Fibroblast of skin of scalp (primary cell): ENCODE measurements around the gene CIB1.

Experiments used
- DNase-seq: peaks from one replicate; pipeline ENCODE4 v3.0.0-alpha.2; 2013

CIB1 gene

DNA sequence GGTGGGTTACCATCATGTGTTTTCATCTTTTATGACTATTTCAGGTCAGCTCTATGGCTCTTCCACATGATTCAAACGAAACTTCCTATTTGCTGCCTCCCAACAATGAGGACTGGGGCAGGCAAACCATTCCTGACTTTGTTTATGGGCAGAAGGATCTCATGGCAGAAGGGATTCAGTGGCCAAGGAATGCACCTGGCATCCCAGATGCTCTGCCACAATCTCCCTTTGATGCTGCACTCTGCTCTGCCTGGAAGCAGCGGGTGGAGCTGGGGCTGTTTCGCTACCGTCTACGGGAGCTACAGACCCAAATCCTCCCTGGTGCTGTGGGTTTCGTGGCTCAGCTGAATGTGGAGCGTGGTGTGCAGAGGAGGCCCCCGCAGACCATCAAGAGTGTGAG lies 7.1 kb upstream of the CIB1 start:
- DNase-seq: no peak

DNA sequence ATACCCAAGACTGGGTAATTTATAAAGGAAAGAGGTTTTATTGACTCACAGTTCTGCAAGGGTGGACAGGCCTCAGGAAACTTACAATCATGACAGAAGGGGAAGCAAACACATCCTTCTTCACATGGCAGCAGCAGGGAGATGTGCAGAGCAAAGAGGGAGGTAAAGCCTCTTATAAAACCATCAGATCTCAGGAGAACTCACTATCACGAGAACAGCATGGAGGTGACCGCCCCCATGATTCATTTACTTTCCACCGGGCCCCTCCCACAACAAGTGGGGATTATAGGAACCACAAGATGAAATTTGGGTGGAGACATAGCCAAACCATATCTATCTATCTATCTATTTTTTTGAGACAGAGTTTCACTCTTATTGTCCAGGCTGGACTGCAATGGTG lies 5.6 kb upstream of the CIB1 start:
- no peak for DNase-seq

DNA sequence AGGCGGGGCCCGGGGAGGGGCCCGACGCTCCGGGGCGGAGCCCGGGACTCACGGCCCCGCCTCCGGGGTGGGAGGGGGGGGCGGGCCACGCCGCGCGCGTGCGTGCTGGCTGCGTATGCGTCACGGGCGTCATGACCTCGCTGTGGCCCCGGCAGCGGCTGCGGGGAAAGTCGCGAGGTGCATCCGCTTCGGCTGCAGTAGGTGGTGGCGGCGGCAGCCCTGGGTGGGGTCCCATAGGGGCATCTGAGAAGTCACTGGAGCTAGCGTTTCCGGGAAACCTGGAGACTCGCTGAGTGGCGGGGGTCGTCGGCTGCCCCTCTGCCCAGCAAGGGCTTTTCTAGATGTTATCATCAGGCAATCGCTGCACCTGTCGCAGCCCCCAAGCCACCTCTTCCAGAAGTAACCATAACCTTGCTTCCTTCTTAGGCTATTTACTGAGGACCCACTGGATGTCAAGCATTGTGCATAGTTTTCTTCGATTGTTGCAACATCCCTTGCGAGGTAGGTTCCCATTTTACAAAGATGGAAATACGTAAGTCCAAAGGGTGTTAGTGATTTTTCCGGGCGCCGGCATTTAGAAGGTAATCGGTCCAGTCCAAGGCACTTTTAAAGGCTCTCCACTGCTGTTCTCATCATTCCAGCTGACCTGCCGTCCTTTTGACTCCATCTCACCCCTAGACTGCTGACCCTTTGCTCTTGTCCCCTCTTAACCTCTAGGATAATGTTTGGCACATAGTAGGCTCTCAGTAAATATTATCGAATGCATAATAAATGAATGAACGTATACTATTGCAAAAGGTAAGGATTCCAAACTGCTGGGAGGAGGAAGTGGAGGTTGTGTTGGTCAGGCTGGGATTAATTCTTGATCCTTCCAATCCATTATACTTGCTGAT lies 601 bp upstream of the CIB1 start, which contains the start of gene GDPGP1:
TSS of gene GDPGP1 (plus strand) at position 114 of the 893 bp plus-strand sequence. CDS start 6,700 bp downstream, outside the sequence.
- no peak for DNase-seq

DNA sequence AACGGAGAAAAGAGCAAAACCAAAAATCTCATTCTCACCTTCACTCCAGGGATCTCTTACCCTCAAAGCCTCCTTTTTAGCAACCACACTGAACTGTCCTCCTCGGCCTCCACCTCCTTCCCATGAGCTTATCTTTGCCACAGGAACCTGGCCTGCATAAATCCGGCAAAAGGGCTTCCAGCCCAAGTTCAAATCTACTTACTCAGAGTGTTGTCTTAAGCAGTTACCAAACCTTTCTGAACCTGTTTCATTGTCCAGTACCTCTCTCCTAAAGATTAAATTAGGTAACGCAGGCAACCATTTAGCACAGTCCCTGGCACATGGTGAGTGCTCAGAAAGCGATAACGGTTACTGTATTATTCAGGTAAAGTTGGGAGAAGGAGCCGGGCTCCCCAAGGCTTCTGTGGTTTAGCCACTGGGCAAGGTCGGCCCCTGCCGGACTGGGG lies 777 bp downstream of the CIB1 start:
- DNase-seq: no peak

DNA sequence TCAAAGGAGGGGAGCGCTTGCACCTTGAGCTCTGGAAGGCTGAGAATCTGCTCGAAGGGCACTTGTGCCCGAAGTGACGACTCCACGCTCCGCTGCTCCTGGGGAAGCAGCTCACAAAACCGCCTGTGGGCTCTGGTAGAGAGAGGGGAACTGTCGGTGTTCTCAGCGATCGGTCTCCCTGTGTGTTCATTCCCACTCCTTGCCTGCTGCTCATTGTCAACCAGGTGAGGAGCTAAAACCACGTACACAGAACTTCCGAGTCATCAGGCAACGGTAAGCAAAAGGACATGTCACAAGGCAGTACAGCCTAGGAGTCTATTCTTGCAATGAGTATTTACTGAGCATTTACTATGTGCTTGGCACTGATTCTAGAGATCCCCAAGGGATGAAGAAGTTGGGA lies 1.5 kb downstream of the CIB1 start:
- DNase-seq: no peak

DNA sequence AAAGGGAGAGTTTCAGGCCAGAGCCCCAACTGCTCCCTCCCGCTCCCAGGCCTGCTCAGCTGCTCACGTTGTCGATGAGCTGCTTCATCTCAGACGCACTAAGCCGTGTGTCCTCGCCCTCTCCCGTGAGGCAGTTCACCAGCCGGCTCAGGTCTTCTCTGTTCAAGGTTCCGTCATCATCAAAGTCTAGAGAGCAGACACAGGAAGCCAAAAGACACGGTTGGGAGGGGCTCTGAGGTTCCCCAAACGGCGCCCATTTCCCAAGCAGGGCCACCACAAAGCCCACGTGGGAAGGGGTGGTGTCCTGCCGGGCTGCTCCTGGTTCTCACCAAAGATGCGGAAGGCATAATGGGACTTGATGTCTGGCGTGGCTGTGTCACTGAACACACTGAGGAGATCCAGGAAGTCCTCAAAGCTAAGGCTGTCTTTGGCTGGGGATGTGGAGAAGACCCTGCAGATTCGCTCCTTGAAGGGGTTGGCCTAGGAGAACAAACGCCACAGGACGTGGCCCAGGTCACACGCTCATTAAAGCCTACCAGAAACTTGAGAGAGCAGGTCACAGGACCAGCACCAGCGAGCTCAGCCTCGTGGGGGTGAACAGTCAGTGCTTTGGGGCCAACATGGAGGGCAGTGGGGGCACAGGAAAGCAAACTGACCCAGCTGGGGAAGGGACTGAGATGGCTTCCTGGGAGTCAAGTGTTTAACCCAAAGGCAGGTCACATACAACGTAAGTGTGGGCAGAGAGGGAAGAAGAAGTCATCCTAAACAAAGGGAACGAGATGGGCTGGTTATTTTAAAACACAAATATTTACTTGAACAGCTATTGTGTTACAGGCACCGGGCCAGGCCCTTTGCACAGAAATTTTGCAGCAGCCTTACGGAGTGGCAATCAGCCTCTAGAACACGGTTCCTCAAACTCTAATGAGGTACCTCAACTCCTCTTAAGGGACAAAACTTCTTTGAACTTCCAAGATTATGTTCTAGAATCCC lies 2.4 kb downstream of the CIB1 start:
- no peak for DNase-seq

DNA sequence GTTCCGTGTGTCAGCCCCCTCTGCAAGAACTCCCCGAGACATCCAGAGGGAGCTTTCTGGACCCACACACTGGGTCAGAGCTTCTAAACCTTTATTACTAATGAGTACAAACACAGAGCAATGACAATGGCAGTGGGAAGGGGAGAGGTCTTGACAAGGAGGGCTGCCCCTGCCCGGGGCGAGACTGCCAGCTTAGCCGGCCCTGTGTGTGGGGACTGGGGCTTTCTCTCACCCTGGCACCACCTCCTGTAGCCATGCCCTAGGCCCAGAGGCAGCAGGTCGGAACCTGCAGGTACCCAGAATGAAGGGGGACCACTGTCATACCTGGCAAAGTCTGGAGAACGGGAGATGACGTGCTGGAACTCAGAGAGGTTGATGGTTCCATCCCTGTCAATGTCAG lies 3.1 kb downstream of the CIB1 start:
- no peak for DNase-seq

DNA sequence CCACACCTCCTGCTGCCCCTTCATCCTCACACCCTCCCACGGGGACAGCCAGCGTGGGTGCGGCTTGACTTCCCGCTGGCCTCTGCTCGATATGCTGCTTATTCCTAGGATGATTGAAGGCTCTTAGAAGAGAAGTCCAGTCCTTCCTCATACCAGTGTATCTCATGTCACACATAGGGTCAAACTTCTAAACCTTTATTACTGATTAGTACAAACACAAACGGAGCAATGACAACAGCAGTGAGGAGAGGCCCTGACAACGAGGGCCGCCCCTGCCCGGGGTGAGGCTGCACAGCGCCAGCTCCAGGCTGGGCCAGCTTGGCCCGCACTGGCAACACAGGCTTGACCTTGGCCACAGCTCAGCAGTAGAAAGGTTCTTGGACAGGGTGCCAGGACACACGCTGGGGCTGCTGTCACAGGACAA lies 3.7 kb downstream of the CIB1 start:
- DNase-seq: no peak

DNA sequence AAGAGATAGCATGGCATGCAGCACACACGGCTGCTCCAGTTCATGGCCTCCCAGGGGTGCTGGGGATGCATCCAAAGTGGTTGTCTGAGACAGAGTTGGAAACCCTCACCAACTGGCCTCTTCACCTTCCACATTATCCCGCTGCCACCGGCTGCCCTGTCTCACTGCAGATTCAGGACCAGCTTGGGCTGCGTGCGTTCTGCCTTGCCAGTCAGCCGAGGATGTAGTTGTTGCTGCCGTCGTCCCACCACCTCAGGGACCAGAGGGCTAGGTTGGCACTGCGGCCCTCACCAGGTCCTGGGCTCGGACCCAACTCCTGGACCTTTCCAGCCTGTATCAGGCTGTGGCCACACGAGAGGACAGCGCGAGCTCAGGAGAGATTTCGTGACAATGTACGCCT lies 4.8 kb downstream of the CIB1 start:
- DNase-seq: no peak

DNA sequence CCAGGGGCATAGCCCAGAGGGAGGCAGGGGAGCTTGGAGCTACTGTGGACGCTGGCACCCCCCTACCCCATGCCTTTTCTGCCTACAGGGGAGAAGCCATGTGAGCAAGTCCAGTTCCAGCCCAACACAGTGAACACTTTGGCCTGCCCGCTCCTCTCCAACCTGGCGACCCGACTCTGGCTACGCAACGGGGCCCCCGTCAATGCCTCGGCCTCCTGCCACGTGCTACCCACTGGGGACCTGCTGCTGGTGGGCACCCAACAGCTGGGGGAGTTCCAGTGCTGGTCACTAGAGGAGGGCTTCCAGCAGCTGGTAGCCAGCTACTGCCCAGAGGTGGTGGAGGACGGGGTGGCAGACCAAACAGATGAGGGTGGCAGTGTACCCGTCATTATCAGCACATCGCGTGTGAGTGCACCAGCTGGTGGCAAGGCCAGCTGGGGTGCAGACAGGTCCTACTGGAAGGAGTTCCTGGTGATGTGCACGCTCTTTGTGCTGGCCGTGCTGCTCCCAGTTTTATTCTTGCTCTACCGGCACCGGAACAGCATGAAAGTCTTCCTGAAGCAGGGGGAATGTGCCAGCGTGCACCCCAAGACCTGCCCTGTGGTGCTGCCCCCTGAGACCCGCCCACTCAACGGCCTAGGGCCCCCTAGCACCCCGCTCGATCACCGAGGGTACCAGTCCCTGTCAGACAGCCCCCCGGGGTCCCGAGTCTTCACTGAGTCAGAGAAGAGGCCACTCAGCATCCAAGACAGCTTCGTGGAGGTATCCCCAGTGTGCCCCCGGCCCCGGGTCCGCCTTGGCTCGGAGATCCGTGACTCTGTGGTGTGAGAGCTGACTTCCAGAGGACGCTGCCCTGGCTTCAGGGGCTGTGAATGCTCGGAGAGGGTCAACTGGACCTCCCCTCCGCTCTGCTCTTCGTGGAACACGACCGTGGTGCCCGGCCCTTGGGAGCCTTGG lies 5.6 kb downstream of the CIB1 start:
- DNase-seq: no peak

DNA sequence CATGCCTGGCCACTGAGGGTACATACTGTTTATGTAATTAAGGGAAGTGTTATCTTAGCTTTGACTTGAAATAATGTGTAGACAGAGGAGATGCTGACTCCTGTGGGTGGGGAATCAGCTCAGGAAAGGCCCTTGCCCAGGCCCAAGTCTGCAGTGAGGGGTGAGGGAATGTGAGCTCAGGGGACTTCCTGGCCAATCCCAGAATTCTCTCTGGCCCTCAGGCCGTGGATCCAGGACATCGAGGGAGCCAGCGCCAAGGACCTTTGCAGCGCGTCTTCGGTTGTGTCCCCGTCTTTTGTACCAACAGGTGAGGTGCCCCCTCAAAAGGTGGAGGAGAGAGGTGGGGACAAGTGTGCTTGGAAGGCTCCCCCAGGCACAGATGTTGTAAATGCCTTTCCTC lies 6.4 kb downstream of the CIB1 start:
- DNase-seq: no peak

DNA sequence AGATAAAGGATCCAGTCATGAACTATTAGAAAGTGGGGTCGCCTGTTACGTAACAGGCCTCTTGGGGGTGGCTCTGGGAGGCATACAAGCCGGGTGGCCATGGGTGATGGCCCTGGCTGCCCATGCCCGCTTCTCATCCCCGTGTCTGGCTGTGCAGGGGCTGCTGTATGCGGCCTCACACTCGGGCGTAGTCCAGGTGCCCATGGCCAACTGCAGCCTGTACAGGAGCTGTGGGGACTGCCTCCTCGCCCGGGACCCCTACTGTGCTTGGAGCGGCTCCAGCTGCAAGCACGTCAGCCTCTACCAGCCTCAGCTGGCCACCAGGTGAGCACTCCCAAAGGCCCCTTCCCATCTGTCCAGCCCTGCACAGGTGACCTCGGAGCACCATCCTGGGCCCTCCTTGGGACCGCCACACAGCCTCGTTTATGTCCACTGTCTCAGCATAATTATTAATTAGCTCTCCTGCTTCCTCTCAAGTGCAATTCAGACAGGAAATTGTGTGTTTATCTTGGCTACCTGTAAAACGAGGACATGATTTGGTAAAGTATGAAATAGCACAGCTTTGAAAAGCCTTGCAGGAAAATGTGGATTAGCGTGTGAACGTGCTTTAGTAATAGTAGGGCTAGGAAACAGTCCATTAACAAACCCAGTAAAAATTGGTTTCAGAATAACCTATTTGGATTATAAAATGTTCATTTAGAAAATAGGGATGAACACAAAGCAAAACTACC lies 8.1 kb downstream of the CIB1 start:
- no peak for DNase-seq

DNA sequence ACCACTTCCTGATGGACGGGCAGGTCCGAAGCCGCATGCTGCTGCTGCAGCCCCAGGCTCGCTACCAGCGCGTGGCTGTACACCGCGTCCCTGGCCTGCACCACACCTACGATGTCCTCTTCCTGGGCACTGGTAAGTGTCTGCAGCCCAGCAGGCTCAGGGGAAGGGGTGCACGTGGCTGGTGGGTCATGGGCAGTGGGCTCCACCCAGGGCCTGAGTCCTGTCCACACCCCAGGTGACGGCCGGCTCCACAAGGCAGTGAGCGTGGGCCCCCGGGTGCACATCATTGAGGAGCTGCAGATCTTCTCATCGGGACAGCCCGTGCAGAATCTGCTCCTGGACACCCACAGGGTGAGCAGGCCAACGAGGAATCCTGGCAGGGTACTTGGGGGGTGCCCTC lies 8.7 kb downstream of the CIB1 start:
- DNase-seq: no peak

DNA sequence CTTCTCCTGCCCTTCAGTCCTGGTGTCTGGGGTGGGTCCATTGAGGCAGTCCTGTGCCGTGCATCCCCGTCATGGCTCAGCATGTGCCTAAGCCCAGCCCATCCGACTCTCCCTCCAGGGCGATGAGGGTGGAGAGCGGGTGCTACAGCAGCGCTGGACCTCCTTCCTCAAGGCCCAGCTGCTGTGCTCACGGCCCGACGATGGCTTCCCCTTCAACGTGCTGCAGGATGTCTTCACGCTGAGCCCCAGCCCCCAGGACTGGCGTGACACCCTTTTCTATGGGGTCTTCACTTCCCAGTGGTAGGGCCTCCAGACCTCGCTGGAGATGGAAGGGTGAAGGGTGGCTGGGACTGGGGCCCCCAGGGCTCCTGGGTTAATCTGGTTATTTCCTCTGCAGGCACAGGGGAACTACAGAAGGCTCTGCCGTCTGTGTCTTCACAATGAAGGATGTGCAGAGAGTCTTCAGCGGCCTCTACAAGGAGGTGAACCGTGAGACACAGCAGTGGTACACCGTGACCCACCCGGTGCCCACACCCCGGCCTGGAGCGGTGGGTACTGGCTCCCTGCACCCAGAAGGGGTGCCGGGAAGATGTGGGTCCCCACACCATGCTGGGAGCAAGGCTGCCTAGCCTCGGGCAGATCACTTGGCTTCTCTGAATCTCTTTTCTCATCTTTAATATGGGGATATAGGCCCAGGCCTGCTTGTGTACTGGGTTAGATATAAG lies 10.1 kb downstream of the CIB1 start:
- no peak for DNase-seq

DNA sequence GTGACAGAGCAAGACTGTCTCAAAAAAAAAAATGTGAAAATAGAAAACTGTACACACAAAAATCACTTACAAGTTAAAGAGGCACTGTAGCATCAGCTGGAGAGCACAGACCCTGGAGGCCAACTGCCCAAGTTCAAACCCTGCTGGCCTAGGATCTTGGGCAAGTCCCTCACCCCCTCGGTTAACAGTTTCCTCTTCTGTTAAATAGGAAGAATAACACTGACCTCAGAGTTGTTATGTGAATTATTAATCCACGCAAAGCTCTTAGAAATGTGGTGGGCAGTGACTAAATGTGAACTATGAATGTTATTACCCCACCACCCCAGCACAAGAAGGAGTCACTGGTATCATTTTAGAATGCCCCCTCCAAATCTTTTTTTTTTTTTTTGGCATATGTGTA lies 11.2 kb downstream of the CIB1 start:
- no peak for DNase-seq

DNA sequence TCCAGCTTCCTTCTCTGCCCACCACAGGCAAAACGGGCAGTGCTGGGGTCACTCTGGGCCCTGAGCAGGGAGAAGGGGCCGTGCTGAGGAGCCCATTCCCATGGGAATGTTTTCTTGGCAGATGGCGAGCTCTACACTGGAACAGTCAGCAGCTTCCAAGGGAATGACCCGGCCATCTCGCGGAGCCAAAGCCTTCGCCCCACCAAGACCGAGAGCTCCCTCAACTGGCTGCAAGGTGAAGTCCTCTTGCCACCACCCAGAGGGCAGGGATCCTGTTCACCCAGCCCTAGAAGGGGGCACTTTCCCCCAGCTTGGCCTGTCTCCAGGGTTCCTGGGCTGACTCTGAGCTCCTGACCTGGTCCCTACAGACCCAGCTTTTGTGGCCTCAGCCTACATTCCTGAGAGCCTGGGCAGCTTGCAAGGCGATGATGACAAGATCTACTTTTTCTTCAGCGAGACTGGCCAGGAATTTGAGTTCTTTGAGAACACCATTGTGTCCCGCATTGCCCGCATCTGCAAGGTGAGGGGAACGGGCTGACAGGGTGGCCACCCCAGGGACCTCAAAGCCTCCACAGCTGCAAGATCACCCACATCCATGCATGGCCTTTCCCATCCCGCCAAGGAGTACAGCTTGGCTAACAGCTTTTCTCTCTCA lies 12.4 kb downstream of the CIB1 start:
- peak; percentile 86 for DNase-seq

DNA sequence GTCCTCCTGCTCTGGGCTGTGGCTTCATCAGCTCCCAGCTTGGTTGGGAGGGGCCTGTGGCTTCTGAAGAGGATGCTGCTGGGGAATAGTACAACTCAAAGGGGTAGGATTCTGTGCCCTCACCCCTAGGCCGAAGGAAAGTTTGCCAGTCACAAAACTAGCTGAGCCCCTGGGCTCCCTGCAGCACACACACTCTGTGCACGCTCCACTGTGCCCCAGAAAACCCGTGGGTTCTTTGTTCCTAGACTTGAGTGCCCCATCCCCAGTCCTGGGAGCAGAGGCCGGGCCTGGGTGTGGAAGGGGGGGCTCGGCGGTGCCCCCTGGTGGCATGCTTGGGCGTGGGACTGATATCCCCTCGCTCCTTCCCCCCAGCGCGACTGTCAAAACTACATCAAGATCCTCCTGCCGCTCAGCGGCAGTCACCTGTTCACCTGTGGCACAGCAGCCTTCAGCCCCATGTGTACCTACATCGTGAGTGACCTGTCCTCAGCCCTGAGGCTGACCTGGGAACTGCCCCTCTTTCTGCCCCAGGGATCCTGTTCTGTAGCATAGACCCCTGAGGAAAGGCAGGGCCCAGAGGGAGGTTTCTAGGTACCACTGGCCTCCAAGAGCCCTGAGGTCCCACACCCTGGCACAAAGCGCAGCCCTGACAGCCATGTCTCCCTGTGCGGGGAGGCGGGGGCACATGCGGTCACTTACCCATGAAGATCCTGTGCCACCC lies 14.2 kb downstream of the CIB1 start:
- peak; percentile 26 for DNase-seq

DNA sequence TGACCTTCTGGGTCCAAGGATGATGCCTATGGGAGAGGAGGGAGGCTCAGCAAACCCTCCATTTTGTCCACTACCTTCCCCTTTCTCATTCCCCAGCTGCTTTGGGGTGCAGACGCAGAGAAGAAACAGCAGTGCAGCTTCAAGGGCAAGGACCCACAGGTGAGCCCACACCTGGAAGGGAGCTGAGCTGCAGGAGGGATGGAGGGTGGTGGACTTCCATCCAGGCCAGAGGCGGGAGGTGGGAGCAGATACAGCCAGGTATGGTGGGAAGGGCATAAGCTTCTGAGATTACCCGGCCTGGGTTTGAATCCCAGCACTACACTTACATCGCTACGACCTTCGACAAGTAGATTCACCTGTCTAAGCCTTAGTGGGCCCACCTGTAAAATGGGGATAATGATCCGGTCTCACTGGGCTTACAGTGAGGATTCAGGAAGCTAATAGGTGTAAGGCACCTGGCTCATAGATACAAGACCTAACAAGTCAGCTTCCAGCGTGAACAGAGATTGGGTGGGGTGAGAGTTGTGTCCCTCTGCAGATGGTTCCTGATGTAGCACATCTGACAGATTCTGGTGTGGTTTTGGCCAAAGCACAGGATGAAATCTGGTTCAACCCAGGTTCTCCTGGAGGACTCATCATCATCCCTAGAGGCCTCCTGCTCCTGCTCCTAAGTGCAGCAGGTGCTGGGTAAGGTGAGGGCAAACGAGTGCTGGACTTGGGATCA lies 15.9 kb downstream of the CIB1 start:
- no peak for DNase-seq
